Neuronal stem cell (in vitro differentiated cells): ENCODE measurements around the gene PHAF1.

Experiments used
- DNase-seq: peaks from one replicate; pipeline ENCODE4 v3.0.0-alpha.2; 2013; ENCODE audit warnings: low spot score
- H2AFZ ChIP-seq: one replicate; pipeline ENCODE4 v1.6.1; 2013; ENCODE audit warnings: mild to moderate bottlenecking, low read length, inconsistent platforms
- H2AK5ac ChIP-seq: 2 replicates; pipeline ENCODE4 v1.6.1; 2013; ENCODE audit warnings: low read depth, mild to moderate bottlenecking, inconsistent platforms, low read length, moderate library complexity, mixed read lengths
- H2BK120ac ChIP-seq: 2 replicates; pipeline ENCODE4 v1.6.1; 2013; ENCODE audit warnings: low read depth, mild to moderate bottlenecking, inconsistent platforms, low read length, moderate library complexity, mixed read lengths
- H2BK12ac ChIP-seq: one replicate; pipeline ENCODE4 v1.6.1; 2013; ENCODE audit warnings: low read length, inconsistent platforms
- H2BK15ac ChIP-seq: 2 replicates; pipeline ENCODE4 v1.6.1; 2013; ENCODE audit warnings: mild to moderate bottlenecking, low read length, inconsistent platforms, mixed read lengths
- H2BK5ac ChIP-seq: one replicate; pipeline ENCODE4 v1.6.1; 2013; ENCODE audit warnings: inconsistent platforms, mild to moderate bottlenecking, low read length, moderate library complexity
- H3K14ac ChIP-seq: one replicate; pipeline ENCODE4 v1.6.1; 2013; ENCODE audit warnings: low read length, inconsistent platforms
- H3K18ac ChIP-seq: 2 replicates; pipeline ENCODE4 v1.6.1; 2013; ENCODE audit warnings: low read length, inconsistent platforms
- H3K23ac ChIP-seq: 2 replicates; pipeline ENCODE4 v1.6.1; 2013; ENCODE audit warnings: low read depth, mild to moderate bottlenecking, mixed read lengths, low read length, inconsistent platforms; ENCODE audit not compliant: poor library complexity
- H3K27ac ChIP-seq: replicated peaks from 3 replicates; pipeline ENCODE4 v1.5.1; 2013; ENCODE audit warnings: low read length, inconsistent platforms
- H3K27me3 ChIP-seq, 3 experiments: 2 replicates each; pipeline ENCODE4 v1.6.1; 2013; ENCODE audit warnings: low read length in 3 of 3, mild to moderate bottlenecking in 2 of 3, inconsistent platforms in 1 of 3, low read depth in 1 of 3, mixed read lengths in 1 of 3, moderate library complexity in 1 of 3; ENCODE audit not compliant: control insufficient read depth in 3 of 3, insufficient read depth in 3 of 3
- H3K36me3 ChIP-seq, 2 donors: replicated peaks in 1 of 2; 2 replicates each; pipeline ENCODE4 v1.6.1; 2013; ENCODE audit warnings: low read length in 2 of 2; ENCODE audit not compliant: control insufficient read depth in 2 of 2, insufficient read depth in 2 of 2
- H3K4ac ChIP-seq: 2 replicates; pipeline ENCODE4 v1.6.1; 2013; ENCODE audit warnings: inconsistent platforms, mild to moderate bottlenecking, low read length, moderate library complexity
- H3K4me1 ChIP-seq, 2 donors: 1 replicate in 1 of 2; 2 replicates in 1 of 2; pipeline ENCODE4 v1.6.1; 2013; ENCODE audit warnings: low read length in 2 of 2, low read depth in 1 of 2; ENCODE audit not compliant: control insufficient read depth in 2 of 2, insufficient read depth in 1 of 2
- H3K4me2 ChIP-seq: one replicate; pipeline ENCODE4 v1.6.1; 2013; ENCODE audit warnings: mild to moderate bottlenecking, low read length, inconsistent platforms; ENCODE audit not compliant: insufficient read depth, poor library complexity, severe bottlenecking
- H3K4me3 ChIP-seq, 2 donors: 2 replicates each; pipeline ENCODE4 v1.5.1; 2013; ENCODE audit warnings: low read length in 2 of 2, mild to moderate bottlenecking in 2 of 2, inconsistent platforms in 1 of 2, moderate library complexity in 1 of 2
- H3K79me1 ChIP-seq: one replicate; pipeline ENCODE4 v1.6.1; 2013; ENCODE audit warnings: low read depth, mild to moderate bottlenecking, inconsistent platforms, low read length, moderate library complexity
- H3K9ac ChIP-seq: one replicate; pipeline ENCODE4 v1.6.1; 2013; ENCODE audit warnings: mild to moderate bottlenecking, low read depth, low read length, inconsistent platforms; ENCODE audit not compliant: poor library complexity
- H3K9me3 ChIP-seq, 2 donors: replicated peaks in 1 of 2; 2 replicates each; pipeline versions ENCODE3 to v1.6.1; 2013; ENCODE audit warnings: low read length in 2 of 2, mild to moderate bottlenecking in 2 of 2, inconsistent platforms in 1 of 2, low read depth in 1 of 2, mixed read lengths in 1 of 2, moderate library complexity in 1 of 2; ENCODE audit not compliant: control insufficient read depth in 2 of 2, insufficient read depth in 1 of 2
- H4K8ac ChIP-seq: one replicate; pipeline ENCODE4 v1.6.1; 2013; ENCODE audit warnings: low read depth, mild to moderate bottlenecking, inconsistent platforms, low read length, moderate library complexity
- H4K91ac ChIP-seq: one replicate; pipeline ENCODE4 v1.6.1; 2013; ENCODE audit warnings: low read length, low read depth, mild to moderate bottlenecking, inconsistent platforms; ENCODE audit not compliant: poor library complexity
- WGBS, 2 donors: extraction: QIAGEN DNeasy Blood & Tissue Kit; methylation state at CpG; one replicate each; pipeline ENCODE4 v1.1.7; 2013; ENCODE audit warnings: missing lambda C conversion rate in 2 of 2, mixed read lengths in 1 of 2; ENCODE audit not compliant: insufficient read length in 2 of 2, insufficient replicate concordance in 1 of 2; ENCODE audit errors: extremely low coverage in 2 of 2; 5-methylcytosine and 5-hydroxymethylcytosine counted together

The PHAF1 gene

DNA sequence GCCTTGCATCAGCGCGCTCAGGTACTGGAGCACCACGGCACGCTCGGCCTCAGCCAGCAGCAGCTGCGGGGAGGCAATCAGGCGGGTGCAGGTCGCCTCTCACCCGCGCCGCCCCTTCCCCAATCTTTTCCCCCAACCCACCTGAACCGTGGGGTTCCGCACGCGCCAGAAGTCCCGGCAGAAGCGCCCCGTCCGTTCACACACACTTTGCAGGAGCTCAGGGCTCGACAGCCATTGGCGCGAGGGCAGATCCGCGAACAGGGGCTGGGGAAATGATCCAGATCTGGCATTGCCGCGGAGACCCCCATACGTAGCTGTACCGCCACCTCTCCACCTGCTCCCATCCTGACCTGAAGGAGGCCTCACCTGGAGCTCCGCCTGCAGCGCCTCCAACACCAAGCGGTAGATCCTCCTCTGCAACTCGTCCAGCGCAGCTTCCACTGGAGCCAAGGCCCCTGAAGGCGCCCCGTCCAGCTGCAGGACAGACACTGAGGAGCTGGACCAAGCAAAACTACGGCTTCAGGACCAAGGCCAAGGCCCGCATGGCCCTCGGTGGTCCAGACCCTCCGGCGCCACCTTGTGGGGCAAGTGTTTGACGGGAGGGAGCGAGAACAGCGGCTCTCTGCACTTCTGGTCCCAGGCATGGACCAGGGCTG lies 75.4 kb downstream of the PHAF1 start:
- Histone ChIP-seq H3K36me3 (peaks cover 0 to 5% of the 10 kb centered on the region in 2 donors), H3K4me3 (peak overlapping the region in 1 of 2 donors; percentile 54), H2BK12ac (no peak overlapping the region), H4K91ac (no peak overlapping the region), H3K9me3 (no peaks in the 10 kb centered on the region), H2AFZ (no peak overlapping the region), H3K27ac (no peak overlapping the region), H4K8ac (no peak overlapping the region), H3K79me1 (peaks cover 7% of the 10 kb centered on the region), H2BK15ac (no peak overlapping the region), H2BK120ac (no peak overlapping the region), H2AK5ac (peak overlapping the region; percentile 52), H3K9ac (no peak overlapping the region), H3K4me2 (peak overlapping the region; percentile 11), H3K18ac (peak overlapping the region; percentile 57), H3K14ac (peak overlapping the region; percentile 38), H3K4me1 (peaks cover 12 to 17% of the 10 kb centered on the region in 2 donors), H3K4ac (no peak overlapping the region), H3K27me3 (peaks cover 5 to 30% (median 8%) of the 10 kb centered on the region in 3 experiments), H2BK5ac (peak overlapping the region; percentile 82), H3K23ac (peak overlapping the region; percentile 98)
- WGBS, 2 donors = no CpG with 5 or more reads among the region's 43 CpGs
- DNase-seq = peak; percentile 81

DNA sequence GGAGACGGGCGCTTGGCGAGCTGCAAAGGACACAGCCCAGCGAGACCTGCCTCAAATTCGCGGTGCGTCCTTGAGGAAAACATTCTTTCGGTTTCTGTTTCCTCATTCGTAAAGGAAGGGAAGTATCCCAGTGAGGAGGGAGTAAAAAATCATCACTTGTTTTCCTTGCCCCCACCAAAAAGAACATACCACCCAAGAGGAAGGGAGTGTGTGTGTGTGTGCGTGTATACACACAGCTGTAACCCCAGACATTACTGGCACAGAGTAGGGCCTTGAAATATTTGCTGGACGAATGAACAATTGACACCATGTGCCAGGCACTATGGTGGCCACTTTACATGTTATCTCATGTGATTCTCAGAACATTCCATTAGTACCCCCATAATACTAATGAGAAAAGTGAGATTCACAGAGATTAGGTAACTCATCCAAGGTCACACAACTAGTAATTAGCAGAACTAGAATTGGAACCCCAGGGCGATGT lies 76.0 kb downstream of the PHAF1 start:
- Histone ChIP-seq H3K9ac (no peak overlapping the region), H3K18ac (no peak overlapping the region), H3K14ac (no peak overlapping the region), H3K36me3 (peaks cover 0 to 3% of the 10 kb centered on the region in 2 donors), H3K23ac (no peak overlapping the region), H3K4me3 (no peak overlapping the region), H3K9me3 (no peaks in the 10 kb centered on the region), H3K79me1 (peaks cover 7% of the 10 kb centered on the region), H4K8ac (no peak overlapping the region), H2BK5ac (no peak overlapping the region), H2BK12ac (no peak overlapping the region), H2BK120ac (no peak overlapping the region), H3K4ac (no peak overlapping the region), H2AFZ (no peak overlapping the region), H3K4me2 (no peak overlapping the region), H3K27ac (no peak overlapping the region), H3K27me3 (peaks cover 5 to 30% (median 8%) of the 10 kb centered on the region in 3 experiments), H3K4me1 (peaks cover 16 to 17% of the 10 kb centered on the region in 2 donors), H2AK5ac (no peak overlapping the region), H4K91ac (no peak overlapping the region), H2BK15ac (no peak overlapping the region)
- no peak for DNase-seq
- no CpG with 5 or more reads among the region's 12 CpGs for WGBS, 2 donors

DNA sequence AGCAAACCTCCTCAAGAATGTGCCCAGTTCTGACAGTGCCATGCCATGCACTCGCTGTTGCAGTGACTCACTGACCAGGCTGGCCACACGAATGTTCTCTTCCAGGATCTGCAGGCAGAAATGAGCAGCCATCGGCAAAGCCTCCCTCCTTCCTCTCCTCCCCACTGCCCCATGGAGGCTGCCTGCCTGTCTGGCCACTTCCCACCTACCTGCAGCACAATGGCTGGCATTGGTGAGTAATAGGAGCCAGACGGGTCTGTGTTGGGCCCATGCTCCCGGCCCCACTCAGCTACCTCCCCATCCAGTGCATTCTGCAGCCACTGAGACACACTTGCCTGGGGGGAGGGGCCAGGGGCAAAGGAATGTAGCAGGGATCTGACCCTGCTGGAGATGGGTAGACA lies 76.8 kb downstream of the PHAF1 start:
- Histone ChIP-seq H3K23ac (peak overlapping the region; percentile 86), H3K9me3 (no peaks in the 10 kb centered on the region), H4K8ac (peak overlapping the region; percentile 57), H3K4me2 (peak overlapping the region; percentile 15), H2BK12ac (peak overlapping the region; percentile 46), H3K27ac (no peak overlapping the region), H3K4ac (no peak overlapping the region), H2AFZ (no peak overlapping the region), H2AK5ac (peak overlapping the region; percentile 58), H4K91ac (no peak overlapping the region), H3K27me3 (peaks cover 5 to 30% (median 8%) of the 10 kb centered on the region in 3 experiments), H2BK5ac (no peak overlapping the region), H3K4me1 (peaks cover 17% of the 10 kb centered on the region in 2 donors), H3K18ac (no peak overlapping the region), H2BK120ac (no peak overlapping the region), H3K79me1 (peaks cover 7% of the 10 kb centered on the region), H3K9ac (peak overlapping the region; percentile 75), H3K36me3 (no peaks in the 10 kb centered on the region), H3K14ac (no peak overlapping the region), H2BK15ac (no peak overlapping the region), H3K4me3 (peak overlapping the region in 1 of 2 donors; percentile 8)
- no peak for DNase-seq
- no CpG with 5 or more reads among the region's 5 CpGs for WGBS, 2 donors

DNA sequence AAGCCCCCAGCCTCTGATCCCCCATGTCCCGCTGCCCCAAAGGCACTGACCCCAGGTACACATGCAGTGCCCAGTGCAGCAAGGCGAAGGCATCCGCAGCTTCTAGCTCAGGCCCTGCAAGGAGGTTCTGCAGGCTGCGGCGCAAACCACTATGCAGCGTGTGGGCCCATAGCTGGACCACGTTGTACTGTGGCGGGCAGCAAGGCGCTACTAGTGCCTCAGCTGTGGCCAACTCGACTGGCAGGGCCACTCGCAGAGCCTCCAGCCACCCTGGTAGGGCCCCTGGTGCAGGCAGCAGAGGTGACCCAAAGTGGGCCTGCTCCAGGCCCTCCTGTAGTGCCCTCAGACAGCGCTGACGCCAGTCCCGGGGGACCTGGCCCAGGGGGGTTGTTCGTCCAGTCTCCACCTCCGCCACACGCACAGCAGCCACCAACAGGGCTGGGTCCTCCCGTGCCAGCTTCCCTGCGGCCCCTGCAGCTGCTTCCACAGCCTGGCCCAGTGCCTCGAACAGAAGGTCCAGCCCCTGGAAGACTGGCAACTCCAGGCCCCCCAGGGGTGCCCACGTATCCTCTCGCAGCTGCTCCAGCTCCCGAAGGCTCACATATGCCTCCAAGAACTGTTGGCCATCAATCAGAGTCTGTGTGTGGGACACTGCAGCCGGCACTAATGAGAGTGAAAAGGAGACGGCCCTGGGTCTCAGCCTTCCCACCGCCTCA lies 77.6 kb downstream of the PHAF1 start:
- no peak for DNase-seq
- no peaks in the 10 kb centered on the region for H3K36me3 ChIP-seq
- peak overlapping the region; percentile 79 for H2BK15ac ChIP-seq
- WGBS, 2 donors = no CpG with 5 or more reads among the region's 26 CpGs
- H4K91ac ChIP-seq = no peak overlapping the region
- H3K27ac ChIP-seq = no peak overlapping the region
- H3K27me3 ChIP-seq = peaks cover 5 to 30% (median 8%) of the 10 kb centered on the region in 3 experiments
- no peak overlapping the region for H2BK5ac ChIP-seq
- peak overlapping the region; percentile 48 for H2BK12ac ChIP-seq
- H3K4me2 ChIP-seq = no peak overlapping the region
- H3K18ac ChIP-seq = peak overlapping the region; percentile 69
- H3K9ac ChIP-seq = peak overlapping the region; percentile 67
- H3K4me3 ChIP-seq = no peak overlapping the region
- H3K79me1 ChIP-seq = peaks cover 7% of the 10 kb centered on the region
- H2AFZ ChIP-seq = no peak overlapping the region
- peaks cover 17 to 18% of the 10 kb centered on the region in 2 donors for H3K4me1 ChIP-seq
- peak overlapping the region; percentile 78 for H4K8ac ChIP-seq
- peak overlapping the region; percentile 77 for H2AK5ac ChIP-seq
- H2BK120ac ChIP-seq = no peak overlapping the region
- H3K4ac ChIP-seq = peak overlapping the region; percentile 28
- H3K23ac ChIP-seq = peak overlapping the region; percentile 63
- H3K14ac ChIP-seq = peak overlapping the region; percentile 6
- no peaks in the 10 kb centered on the region for H3K9me3 ChIP-seq
